Nephron progenitor cell (in vitro differentiated cells): ENCODE results near the gene IL1A.

ENCODE experiments used
- DNase-seq: peaks from one replicate; pipeline ENCODE4 v3.0.0; 2021
- H3K27ac Mint-ChIP-seq: 2 replicates; pipeline ENCODE4 v1.8.0; 2021; ENCODE audit warnings: mild to moderate bottlenecking, moderate library complexity, mixed read lengths
- H3K27me3 Mint-ChIP-seq: 2 replicates; pipeline ENCODE4 v1.8.0; 2021; ENCODE audit warnings: mild to moderate bottlenecking, low read depth, mixed read lengths; ENCODE audit not compliant: poor library complexity
- H3K36me3 Mint-ChIP-seq: 2 replicates; pipeline ENCODE4 v1.8.0; 2021; ENCODE audit warnings: low read depth, mixed read lengths
- H3K4me1 Mint-ChIP-seq: 2 replicates; pipeline ENCODE4 v1.8.0; 2021; ENCODE audit warnings: mixed read lengths
- H3K4me3 Mint-ChIP-seq: 2 replicates; pipeline ENCODE4 v1.8.0; 2021; ENCODE audit warnings: mild to moderate bottlenecking, moderate library complexity, mixed read lengths
- H3K9me3 Mint-ChIP-seq: 2 replicates; pipeline ENCODE4 v1.8.0; 2021; ENCODE audit warnings: mild to moderate bottlenecking, moderate library complexity, mixed read lengths
- CTCF ChIP-seq: fragments of 200-600 bp; sonication (generic); IDR thresholded peaks from 2 replicates; pipeline ENCODE4 v1.5.0; 2021; ENCODE audit warnings: antibody characterized with exemption

Gene IL1A

DNA sequence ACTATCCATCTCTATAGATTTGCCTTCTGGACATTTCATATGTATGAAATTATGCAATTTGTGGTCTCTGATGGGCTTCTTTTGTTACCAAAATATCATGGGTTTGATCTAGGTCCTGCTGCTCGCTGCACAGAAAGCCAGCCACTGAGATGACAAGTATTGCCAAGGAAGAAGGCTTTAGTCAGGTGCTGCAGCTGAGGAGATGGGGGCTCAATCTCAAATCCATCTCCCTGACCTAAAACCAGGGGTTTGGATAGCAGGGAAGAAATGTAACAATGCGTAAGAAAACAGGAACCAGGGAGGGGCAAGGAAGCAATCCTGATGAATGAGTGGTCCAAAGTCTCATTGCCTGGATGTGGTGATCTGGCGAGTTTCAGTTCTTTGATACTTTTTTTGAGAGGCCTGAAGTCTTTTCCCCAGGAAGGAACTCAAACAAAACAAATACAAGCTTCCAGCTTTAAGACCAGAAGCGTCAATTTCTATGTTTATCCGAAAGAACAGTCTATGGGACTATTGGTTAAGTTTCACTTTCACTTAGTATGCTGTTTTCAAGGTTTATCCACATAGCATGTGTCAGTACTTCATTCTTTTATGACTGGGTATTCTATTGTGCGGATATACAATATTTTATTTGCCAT, 16.5 kb downstream of the IL1A start:
- peaks cover under 1% of the 10 kb centered on the region for H3K36me3 Mint-ChIP-seq
- H3K4me1 Mint-ChIP-seq, result peaks cover 20% of the 10 kb centered on the region
- H3K4me3 Mint-ChIP-seq, result no peak overlapping the region
- peaks cover 5% of the 10 kb centered on the region for H3K27me3 Mint-ChIP-seq
- no peak for DNase-seq
- H3K27ac Mint-ChIP-seq, result no peak overlapping the region
- H3K9me3 Mint-ChIP-seq, result peaks cover 11% of the 10 kb centered on the region
- no peak for TF ChIP-seq CTCF

DNA sequence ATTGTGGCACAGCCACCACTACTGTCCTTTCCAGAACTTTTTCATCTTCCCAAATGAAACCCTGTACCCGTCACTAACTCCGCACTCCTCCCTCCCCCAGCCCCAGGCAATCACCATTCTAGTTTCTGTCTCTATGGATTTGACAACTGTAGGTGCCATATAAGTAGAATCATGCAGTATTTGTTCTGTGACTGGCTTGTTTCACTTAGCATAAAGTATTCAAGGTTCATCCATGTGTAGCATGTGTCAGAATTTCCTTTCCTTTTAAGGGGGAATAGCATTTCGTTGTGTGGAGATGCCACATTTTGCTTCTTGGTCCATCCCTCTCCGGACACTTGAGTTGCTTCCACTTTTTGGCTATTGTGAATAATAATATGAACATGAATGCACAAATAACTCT, 19.0 kb downstream of the IL1A start:
- TF ChIP-seq CTCF, result no peak
- DNase-seq, result no peak
- H3K4me3 Mint-ChIP-seq, result peak overlapping the region; percentile 89
- peaks cover 5% of the 10 kb centered on the region for H3K27me3 Mint-ChIP-seq
- peaks cover 11% of the 10 kb centered on the region for H3K9me3 Mint-ChIP-seq
- peaks cover 34% of the 10 kb centered on the region for H3K4me1 Mint-ChIP-seq
- H3K36me3 Mint-ChIP-seq, result peaks cover 23% of the 10 kb centered on the region
- H3K27ac Mint-ChIP-seq, result no peak overlapping the region

DNA sequence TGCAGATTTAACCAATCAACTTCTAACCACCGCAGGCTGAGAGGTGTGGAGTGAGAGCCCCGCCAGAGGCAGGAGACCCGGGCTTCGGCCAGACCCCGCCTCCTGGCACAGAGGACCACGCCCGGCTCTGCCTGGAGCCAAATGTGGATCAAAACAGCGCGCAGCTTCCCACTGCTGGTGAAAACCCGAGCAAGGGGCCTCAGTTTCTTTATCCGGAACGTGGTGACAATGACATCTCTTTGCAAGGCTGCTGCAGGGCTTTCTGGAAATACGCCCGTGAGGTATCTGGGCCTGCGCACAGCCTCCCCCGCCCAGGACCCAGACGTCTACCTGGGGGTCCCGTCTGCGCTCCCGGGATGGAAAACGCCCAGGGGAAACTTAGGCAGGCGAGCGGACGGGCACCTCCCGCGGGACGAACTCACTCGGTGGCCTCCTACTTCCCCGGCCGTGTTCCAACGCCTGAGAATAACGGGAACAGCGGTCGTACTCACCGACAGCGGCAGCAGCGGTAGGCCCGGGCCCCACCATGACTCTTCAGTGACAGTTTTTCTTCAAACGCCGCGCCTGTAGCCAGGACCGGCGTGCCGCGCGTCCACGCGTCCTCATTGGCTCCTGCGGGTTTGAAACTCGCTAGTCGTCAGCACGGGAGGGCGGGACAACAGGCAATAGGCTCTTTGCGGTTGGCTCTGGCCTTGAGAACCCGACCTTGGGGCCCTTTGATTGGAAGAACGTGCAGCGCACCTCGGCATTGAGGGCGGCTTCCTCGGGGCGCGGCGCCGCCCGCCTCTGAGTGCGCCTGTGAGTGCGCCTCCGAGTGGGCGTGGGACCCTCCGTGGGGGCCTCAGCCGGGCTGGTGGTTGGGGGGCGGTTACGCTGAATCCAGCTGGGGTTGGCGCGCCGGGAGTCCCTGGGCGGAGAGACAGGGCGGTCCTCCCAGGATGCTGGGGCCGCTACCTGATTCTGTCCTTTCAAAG, 19.9 kb downstream of the IL1A start, which contains the start of gene CKAP2L:
CKAP2L (minus strand) TSS at position 539 of the 974 bp plus-strand sequence; CDS start at position 528, 11 bp downstream.
- DNase-seq, result peak; percentile 96
- Mint-ChIP-seq H3K9me3 (peaks cover 11% of the 10 kb centered on the region), H3K4me3 (peak within 1 kb of the TSS; percentile 89), H3K27ac (peak within 1 kb of the TSS; percentile 95), H3K36me3 (peaks cover 25% of the 10 kb centered on the region), H3K4me1 (peaks cover 34% of the 10 kb centered on the region), H3K27me3 (peaks cover 5% of the 10 kb centered on the region)
- TF ChIP-seq CTCF, result no peak

DNA sequence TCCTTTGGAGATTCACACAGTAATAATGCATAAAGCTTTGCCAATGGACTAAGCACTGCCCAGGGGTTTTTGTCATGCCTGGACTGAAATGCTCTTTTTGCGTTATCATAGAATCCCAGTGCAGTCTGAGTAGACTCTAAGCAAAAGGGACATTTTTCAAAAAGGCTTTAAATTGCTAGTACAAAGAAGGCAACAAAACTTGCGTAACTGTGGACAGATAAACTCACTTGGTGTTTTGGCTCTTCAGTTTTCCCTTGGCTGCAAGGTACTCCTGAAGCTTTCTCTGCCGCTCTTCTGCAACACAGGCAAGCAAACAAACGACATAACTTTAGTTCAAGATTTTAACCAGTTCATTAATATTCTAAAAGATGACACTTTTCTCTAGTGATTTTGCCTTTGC, 22.0 kb downstream of the IL1A start:
- H3K36me3 Mint-ChIP-seq, result peaks cover 40% of the 10 kb centered on the region
- peak overlapping the region; percentile 89 for H3K4me3 Mint-ChIP-seq
- no peak for TF ChIP-seq CTCF
- H3K9me3 Mint-ChIP-seq, result no peaks in the 10 kb centered on the region
- H3K27me3 Mint-ChIP-seq, result no peaks in the 10 kb centered on the region
- peaks cover 34% of the 10 kb centered on the region for H3K4me1 Mint-ChIP-seq
- no peak overlapping the region for H3K27ac Mint-ChIP-seq
- DNase-seq, result no peak

DNA sequence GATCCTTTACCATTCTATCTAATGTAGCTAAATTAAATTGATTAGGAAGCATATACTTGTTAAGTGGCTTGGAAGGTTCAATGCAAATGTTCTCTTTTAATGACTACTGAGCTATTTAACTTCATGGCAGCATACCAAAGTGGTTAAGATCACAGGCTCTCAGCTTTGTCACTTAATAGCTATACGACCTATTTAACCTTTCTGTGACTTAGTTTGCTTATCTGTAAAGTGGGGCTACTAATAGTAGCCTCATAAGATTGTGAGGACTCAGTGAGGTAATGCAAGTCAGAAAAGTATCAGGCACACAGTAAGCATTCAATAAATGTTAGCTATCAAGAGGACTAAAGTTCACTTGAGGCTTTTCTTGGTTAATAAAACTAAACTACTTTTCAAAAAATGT, 24.1 kb downstream of the IL1A start:
- peaks cover 27% of the 10 kb centered on the region for H3K4me1 Mint-ChIP-seq
- no peaks in the 10 kb centered on the region for H3K27me3 Mint-ChIP-seq
- H3K36me3 Mint-ChIP-seq, result peaks cover 59% of the 10 kb centered on the region
- H3K9me3 Mint-ChIP-seq, result no peaks in the 10 kb centered on the region
- no peak overlapping the region for H3K4me3 Mint-ChIP-seq
- DNase-seq, result no peak
- H3K27ac Mint-ChIP-seq, result no peak overlapping the region
- no peak for TF ChIP-seq CTCF
